ENCODE results near the gene TRDMT1.

TRDMT1 gene

GRCh38 chr10:17098012-17098411 lies 103.5 kb downstream of the TRDMT1 start:
- H3K79me2 ChIP-seq (ENCODE audit: control insufficient read depth, low read length) = no peaks in the 10 kb centered on the region
- no peaks in the 10 kb centered on the region for H3F3A ChIP-seq (ENCODE audit: control insufficient read depth, insufficient read depth)
- peaks cover 3% of the 10 kb centered on the region; the same call in 1 of the 2 replicates for H3K9me3 ChIP-seq (ENCODE audit: control insufficient read depth, insufficient read depth, low read length)
- no peak overlapping the region for H3K27ac ChIP-seq (ENCODE audit: low read depth, low read length)
- TF ChIP-seq EZH2phosphoT487 (IDR thresholded peaks at IDR 0.05; ENCODE audit: borderline replicate concordance, low read length) (no peak), CTCF (IDR thresholded peaks at IDR 0.05; ENCODE audit: low read depth, low read length, poor library complexity, severe bottlenecking) (no peak)
- H3K4me1 ChIP-seq (ENCODE audit: control insufficient read depth, low read length) = no peaks in the 10 kb centered on the region
- no peaks in the 10 kb centered on the region for H3K9me2 ChIP-seq (replicated peaks; ENCODE audit: control insufficient read depth, low read length)
- H3K36me3 ChIP-seq (ENCODE audit: control insufficient read depth, low read length) = no peaks in the 10 kb centered on the region
- no peak overlapping the region for H3K4me2 ChIP-seq (ENCODE audit: low read length)
- no peaks in the 10 kb centered on the region for H4K20me1 ChIP-seq (ENCODE audit: control insufficient read depth, insufficient read depth, low read depth, low read length)
- H3K4me3 ChIP-seq (ENCODE audit: low read length) = no peak overlapping the region
- H3K27me3 ChIP-seq (ENCODE audit: control insufficient read depth, low read length) = no peaks in the 10 kb centered on the region

Data from DOHH2 (cell line).